SK-N-SH (cell line): ENCODE data around the gene DSCAM. TPM values are rescaled to one million over a fixed set of nuclear protein-coding genes. Genes with fewer than 3 reads are reported as not detected.

Experiments used
- CTCF ChIA-PET: fragments of 300-600, 350-600 bp; formaldehyde crosslinking; extraction: SDS; loops from one replicate; lab custom pipeline; 2021; lab: Yijun Ruan, JAX
- POLR2A ChIA-PET: fragments of 350-600 bp; sonication (Branson Sonifier 250); formaldehyde crosslinking; extraction: SDS; loops from one replicate; lab custom pipeline; 2020; ENCODE audit warnings: antibody characterized with exemption, inconsistent platforms; lab: Yijun Ruan, JAX
- DNase-seq: peaks from one replicate; pipeline ENCODE4 v3.0.0; 2012
- H2AFZ ChIP-seq: fragments of 200-600 bp; sonication (generic); 2 replicates; pipeline ENCODE4 v1.8.1; 2016; ENCODE audit warnings: antibody characterized with exemption, mild to moderate bottlenecking, low read depth
- H3F3A ChIP-seq: fragments of 200-600 bp; sonication (generic); replicated peaks from 2 replicates; pipeline ENCODE3; 2016; ENCODE audit warnings: antibody characterized with exemption, mild to moderate bottlenecking; ENCODE audit not compliant: insufficient read depth
- H3K27ac ChIP-seq, 2 experiments: fragments of 200-500 bp in 1 of 2; fragments of 200-600 bp in 1 of 2; sonication (Bioruptor generic) in 1 of 2; sonication (generic), shearing (Covaris generic) in 1 of 2; 2 replicates each; pipeline versions ENCODE4 v1.5.1 to v1.6.1; 2014 to 2016; ENCODE audit warnings: low read depth in 2 of 2, inconsistent platforms in 1 of 2, low read length in 1 of 2, mild to moderate bottlenecking in 1 of 2, mixed read lengths in 1 of 2
- H3K27me3 ChIP-seq: fragments of 200-600 bp; sonication (generic), shearing (Covaris generic); 2 replicates; pipeline ENCODE4 v1.6.1; 2016; ENCODE audit warnings: mixed run types; ENCODE audit not compliant: insufficient read depth
- H3K36me3 ChIP-seq, 2 experiments: fragments of 200-500 bp in 1 of 2; fragments of 200-600 bp in 1 of 2; sonication (Bioruptor generic) in 1 of 2; sonication (generic) in 1 of 2; replicated peaks in 1 of 2; 2 replicates each; pipeline versions ENCODE3 to v1.5.1; 2014 to 2016; ENCODE audit warnings: low read length in 1 of 2, mild to moderate bottlenecking in 1 of 2; ENCODE audit not compliant: insufficient read depth in 2 of 2, control insufficient read depth in 1 of 2
- H3K4me1 ChIP-seq, 2 experiments: fragments of 200-500 bp in 1 of 2; fragments of 200-600 bp in 1 of 2; sonication (Bioruptor generic) in 1 of 2; sonication (generic), shearing (Covaris generic) in 1 of 2; 2 replicates each; pipeline versions ENCODE4 v1.5.1 to v1.6.1; 2014 to 2016; ENCODE audit warnings: low read depth in 1 of 2, low read length in 1 of 2, mixed run types in 1 of 2; ENCODE audit not compliant: insufficient read depth in 2 of 2, control insufficient read depth in 1 of 2
- H3K4me2 ChIP-seq: fragments of 200-600 bp; sonication (generic), shearing (Covaris generic); 2 replicates; pipeline ENCODE4 v1.6.1; 2017; ENCODE audit warnings: mixed run types
- H3K4me3 ChIP-seq, 2 experiments: fragments of 200-500 bp in 1 of 2; fragments of 200-600 bp in 1 of 2; sonication (Bioruptor generic) in 1 of 2; sonication (generic), shearing (Covaris generic) in 1 of 2; 2 replicates each; pipeline versions ENCODE4 v1.5.1 to v1.8.1; 2014 to 2016; ENCODE audit warnings: low read depth in 2 of 2, inconsistent platforms in 1 of 2, low read length in 1 of 2, mild to moderate bottlenecking in 1 of 2, mixed read lengths in 1 of 2, moderate library complexity in 1 of 2
- H3K79me2 ChIP-seq: fragments of 200-600 bp; sonication (generic); 2 replicates; pipeline ENCODE4 v1.8.1; 2017; ENCODE audit warnings: mild to moderate bottlenecking; ENCODE audit not compliant: insufficient read depth
- H3K9ac ChIP-seq: fragments of 200-600 bp; sonication (generic); 2 replicates; pipeline ENCODE4 v1.6.1; 2017; ENCODE audit warnings: mixed run types
- H3K9me2 ChIP-seq: fragments of 200-600 bp; sonication (generic); 2 replicates; pipeline ENCODE4 v1.6.1; 2017; ENCODE audit warnings: mixed run types
- H3K9me3 ChIP-seq: fragments of 200-600 bp; sonication (generic); 2 replicates; pipeline ENCODE4 v1.6.1; 2017; ENCODE audit warnings: mixed run types, mild to moderate bottlenecking, moderate library complexity
- H4K20me1 ChIP-seq: fragments of 200-600 bp; sonication (generic); 2 replicates; pipeline ENCODE4 v1.6.1; 2017; ENCODE audit warnings: mild to moderate bottlenecking, mixed run types; ENCODE audit not compliant: insufficient read depth
- CHD2 ChIP-seq: fragments of 150-350 bp; IDR thresholded peaks from 2 replicates; pipeline ENCODE4 v1.6.1; 2018; ENCODE audit warnings: low read length; ENCODE audit not compliant: partially characterized antibody
- ELF1 ChIP-seq: IDR thresholded peaks from 2 replicates; pipeline ENCODE4 v1.4.0; 2012
- EP300 ChIP-seq, 2 experiments: IDR thresholded peaks; 2 replicates each; pipeline versions ENCODE4 v1.4.0 to v1.6.1; 2012; ENCODE audit warnings: borderline replicate concordance in 1 of 2, low read depth in 1 of 2, low read length in 1 of 2
- EZH2phosphoT487 ChIP-seq: fragments of 200-600 bp; sonication (generic); IDR thresholded peaks from 2 replicates; pipeline ENCODE4 v1.6.1; 2017; ENCODE audit warnings: low read depth, mixed run types, mild to moderate bottlenecking, antibody characterized with exemption, moderate library complexity, borderline replicate concordance
- FOXJ3 ChIP-seq: sonication (generic); formaldehyde crosslinking; IDR thresholded peaks from 2 replicates; pipeline ENCODE4 v1.5.1; 2020; ENCODE audit warnings: mild to moderate bottlenecking, missing genetic modification reagents
- FOXM1 ChIP-seq: IDR thresholded peaks from 2 replicates; pipeline ENCODE4 v1.4.0; 2012; ENCODE audit warnings: low read depth, mild to moderate bottlenecking
- GABPA ChIP-seq: IDR thresholded peaks from 2 replicates; pipeline ENCODE4 v1.4.0; 2012; ENCODE audit warnings: low read depth, mild to moderate bottlenecking
- JUND ChIP-seq: IDR thresholded peaks from 2 replicates; pipeline ENCODE4 v1.4.0; 2012
- NFIC ChIP-seq: IDR thresholded peaks from 2 replicates; pipeline ENCODE4 v1.4.0; 2012; ENCODE audit warnings: borderline replicate concordance
- NRF1 ChIP-seq: IDR thresholded peaks from 2 replicates; pipeline ENCODE4 v1.6.1; 2012; ENCODE audit warnings: low read depth, mild to moderate bottlenecking, low read length
- PBX3 ChIP-seq: IDR thresholded peaks from 2 replicates; pipeline ENCODE4; 2012
- RAD21 ChIP-seq: IDR thresholded peaks from 2 replicates; pipeline ENCODE4 v1.6.1; 2012; ENCODE audit warnings: mild to moderate bottlenecking, low read length
- RCOR1 ChIP-seq: fragments of 150-350 bp; IDR thresholded peaks from 2 replicates; pipeline ENCODE4 v1.6.1; 2017; ENCODE audit warnings: antibody characterized with exemption, low read length
- REST ChIP-seq: IDR thresholded peaks from 2 replicates; pipeline ENCODE4 v1.6.1; 2012; ENCODE audit warnings: mild to moderate bottlenecking, low read depth, low read length, moderate library complexity
- RXRA ChIP-seq: IDR thresholded peaks from 2 replicates; pipeline ENCODE4 v1.4.0; 2012; ENCODE audit warnings: low read depth, mild to moderate bottlenecking, borderline replicate concordance
- SMC3 ChIP-seq: IDR thresholded peaks from 2 replicates; pipeline ENCODE4 v1.6.1; 2012; ENCODE audit warnings: low read depth, low read length, improper control_type of control experiment
- TAF1 ChIP-seq: IDR thresholded peaks from 2 replicates; pipeline ENCODE4 v1.6.1; 2012; ENCODE audit warnings: low read depth, mild to moderate bottlenecking, low read length, moderate library complexity, borderline replicate concordance
- TEAD4 ChIP-seq: IDR thresholded peaks from 2 replicates; pipeline ENCODE4 v1.4.0; 2012; ENCODE audit warnings: mild to moderate bottlenecking, borderline replicate concordance; ENCODE audit not compliant: insufficient read depth
- YY1 ChIP-seq: IDR thresholded peaks from 2 replicates; pipeline ENCODE4 v1.4.0; 2012; ENCODE audit warnings: low read depth, mild to moderate bottlenecking
- WGBS: methylation state at CpG from one replicate; pipeline ENCODE4 v1.1.6; 2017; ENCODE audit warnings: low lambda C conversion rate; 5-methylcytosine and 5-hydroxymethylcytosine counted together
- polyA plus RNA-seq, 3 experiments: library from polyadenylated mRNA; depleted of rRNA; stranded (reverse); fragments of >200 nt; gene quantifications; 2 replicates each; pipeline ENCODE4 v1.2.3, GENCODE V29; 2012
- TF ChIP-seq, protein P1 (sequence below): fragments of 200-600 bp; sonication (generic); IDR thresholded peaks from 2 replicates; pipeline ENCODE4 v1.6.1; 2017; ENCODE audit warnings: antibody characterized with exemption, mild to moderate bottlenecking, moderate library complexity
- TF ChIP-seq, protein P2 (sequence below): IDR thresholded peaks from 2 replicates; pipeline ENCODE4 v1.4.0; 2012; ENCODE audit warnings: low read depth, borderline replicate concordance

The DSCAM gene
- polyA plus RNA-seq, 1 of the 3 experiments (the other 2 are of a cell fraction): not detected

DNA sequence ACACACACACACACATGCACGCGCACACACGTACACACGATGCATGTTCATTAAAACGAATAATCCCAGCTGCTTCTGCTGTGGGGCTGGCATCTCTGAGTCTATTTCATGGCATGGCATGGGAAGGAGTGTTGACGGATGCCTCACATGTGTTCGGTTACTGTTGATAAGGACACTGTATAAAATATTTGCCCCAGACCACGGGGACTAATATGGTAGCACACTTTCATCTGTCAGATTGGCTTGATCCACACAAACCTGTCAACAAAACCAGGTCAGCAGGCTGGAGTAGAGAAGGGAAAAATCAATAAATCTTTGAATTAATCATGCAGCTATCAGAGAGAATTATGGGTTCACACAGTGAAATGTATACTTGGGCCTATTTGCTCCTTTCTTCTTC, 171.9 kb downstream of the DSCAM start:
- Histone ChIP-seq H3K27ac (no peak overlapping the region), H3K9me2 (no peaks in the 10 kb centered on the region), H3K4me2 (no peak overlapping the region), H3F3A (no peaks in the 10 kb centered on the region), H3K4me3 (no peak overlapping the region), H3K27me3 (no peaks in the 10 kb centered on the region)
- no peak for DNase-seq
- 46% methylated on average over 8 of the region's 8 CpGs for WGBS
- no peak for TF ChIP-seq JUND
- TF ChIP-seq GABPA: no peak
- no peak for TF ChIP-seq REST
- no peak for TF ChIP-seq EP300 (IDR thresholded peaks at IDR 0.05; ENCODE audit: borderline replicate concordance in 1 of 2, low read depth in 1 of 2, low read length in 1 of 2)
- TF ChIP-seq FOXJ3 (CRISPR knock-in tag): no peak
- TF ChIP-seq NFIC: no peak
- TF ChIP-seq, all 33 proteins: peak for 0
- CTCF ChIA-PET: no interaction called here
- Histone ChIP-seq H3K79me2 (no peaks in the 10 kb centered on the region), H3K9ac (no peak overlapping the region), H3K4me1 (no peaks in the 10 kb centered on the region), H2AFZ (no peak overlapping the region), H3K9me3 (no peaks in the 10 kb centered on the region), H3K36me3 (no peaks in the 10 kb centered on the region), H4K20me1 (no peaks in the 10 kb centered on the region)
- POLR2A ChIA-PET: no interaction called here

GRCh38 chr21:40672602-40673001, 174.4 kb downstream of the DSCAM start:
- Histone ChIP-seq H3K9ac (no peak overlapping the region), H3K36me3 (no peaks in the 10 kb centered on the region), H3K27me3 (no peaks in the 10 kb centered on the region), H3K4me2 (no peak overlapping the region), H3K4me3 (no peak overlapping the region), H3K4me1 (peaks cover 0 to 3% of the 10 kb centered on the region in 2 experiments; a peak in 1 of 4 replicates), H3K9me3 (no peaks in the 10 kb centered on the region), H3K27ac (no peak overlapping the region), H3F3A (no peaks in the 10 kb centered on the region), H4K20me1 (no peaks in the 10 kb centered on the region), H3K79me2 (no peaks in the 10 kb centered on the region), H2AFZ (no peak overlapping the region), H3K9me2 (no peaks in the 10 kb centered on the region)
- DNase-seq: no peak
- ChIA-PET CTCF (no interaction called here), POLR2A (no interaction called here)
- WGBS: 27% methylated on average over 2 of the region's 2 CpGs
- TF ChIP-seq CHD2 (no peak), RCOR1 (no peak), YY1 (no peak), FOXJ3 (CRISPR knock-in tag) (no peak), EZH2phosphoT487 (no peak), FOXM1 (no peak), PBX3 (no peak), RAD21 (no peak), EP300 (IDR thresholded peaks at IDR 0.05; ENCODE audit: borderline replicate concordance in 1 of 2, low read depth in 1 of 2, low read length in 1 of 2) (no peak), ELF1 (no peak), NRF1 (no peak), GABPA (no peak), RXRA (no peak), TEAD4 (no peak), SMC3 (no peak), TAF1 (no peak)
- TF ChIP-seq, protein P1, sequence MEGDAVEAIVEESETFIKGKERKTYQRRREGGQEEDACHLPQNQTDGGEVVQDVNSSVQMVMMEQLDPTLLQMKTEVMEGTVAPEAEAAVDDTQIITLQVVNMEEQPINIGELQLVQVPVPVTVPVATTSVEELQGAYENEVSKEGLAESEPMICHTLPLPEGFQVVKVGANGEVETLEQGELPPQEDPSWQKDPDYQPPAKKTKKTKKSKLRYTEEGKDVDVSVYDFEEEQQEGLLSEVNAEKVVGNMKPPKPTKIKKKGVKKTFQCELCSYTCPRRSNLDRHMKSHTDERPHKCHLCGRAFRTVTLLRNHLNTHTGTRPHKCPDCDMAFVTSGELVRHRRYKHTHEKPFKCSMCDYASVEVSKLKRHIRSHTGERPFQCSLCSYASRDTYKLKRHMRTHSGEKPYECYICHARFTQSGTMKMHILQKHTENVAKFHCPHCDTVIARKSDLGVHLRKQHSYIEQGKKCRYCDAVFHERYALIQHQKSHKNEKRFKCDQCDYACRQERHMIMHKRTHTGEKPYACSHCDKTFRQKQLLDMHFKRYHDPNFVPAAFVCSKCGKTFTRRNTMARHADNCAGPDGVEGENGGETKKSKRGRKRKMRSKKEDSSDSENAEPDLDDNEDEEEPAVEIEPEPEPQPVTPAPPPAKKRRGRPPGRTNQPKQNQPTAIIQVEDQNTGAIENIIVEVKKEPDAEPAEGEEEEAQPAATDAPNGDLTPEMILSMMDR: no peak
- TF ChIP-seq, protein P2, sequence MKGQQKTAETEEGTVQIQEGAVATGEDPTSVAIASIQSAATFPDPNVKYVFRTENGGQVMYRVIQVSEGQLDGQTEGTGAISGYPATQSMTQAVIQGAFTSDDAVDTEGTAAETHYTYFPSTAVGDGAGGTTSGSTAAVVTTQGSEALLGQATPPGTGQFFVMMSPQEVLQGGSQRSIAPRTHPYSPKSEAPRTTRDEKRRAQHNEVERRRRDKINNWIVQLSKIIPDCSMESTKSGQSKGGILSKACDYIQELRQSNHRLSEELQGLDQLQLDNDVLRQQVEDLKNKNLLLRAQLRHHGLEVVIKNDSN: no peak
